ENCODE measurements around the gene SMIM15.
"Not testable (repeated sequence)": the region's sequence is repeated elsewhere in the genome, so short reads cannot be mapped to it uniquely, and the experiment has no call there.

The SMIM15 gene, protein sequence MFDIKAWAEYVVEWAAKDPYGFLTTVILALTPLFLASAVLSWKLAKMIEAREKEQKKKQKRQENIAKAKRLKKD

DNA sequence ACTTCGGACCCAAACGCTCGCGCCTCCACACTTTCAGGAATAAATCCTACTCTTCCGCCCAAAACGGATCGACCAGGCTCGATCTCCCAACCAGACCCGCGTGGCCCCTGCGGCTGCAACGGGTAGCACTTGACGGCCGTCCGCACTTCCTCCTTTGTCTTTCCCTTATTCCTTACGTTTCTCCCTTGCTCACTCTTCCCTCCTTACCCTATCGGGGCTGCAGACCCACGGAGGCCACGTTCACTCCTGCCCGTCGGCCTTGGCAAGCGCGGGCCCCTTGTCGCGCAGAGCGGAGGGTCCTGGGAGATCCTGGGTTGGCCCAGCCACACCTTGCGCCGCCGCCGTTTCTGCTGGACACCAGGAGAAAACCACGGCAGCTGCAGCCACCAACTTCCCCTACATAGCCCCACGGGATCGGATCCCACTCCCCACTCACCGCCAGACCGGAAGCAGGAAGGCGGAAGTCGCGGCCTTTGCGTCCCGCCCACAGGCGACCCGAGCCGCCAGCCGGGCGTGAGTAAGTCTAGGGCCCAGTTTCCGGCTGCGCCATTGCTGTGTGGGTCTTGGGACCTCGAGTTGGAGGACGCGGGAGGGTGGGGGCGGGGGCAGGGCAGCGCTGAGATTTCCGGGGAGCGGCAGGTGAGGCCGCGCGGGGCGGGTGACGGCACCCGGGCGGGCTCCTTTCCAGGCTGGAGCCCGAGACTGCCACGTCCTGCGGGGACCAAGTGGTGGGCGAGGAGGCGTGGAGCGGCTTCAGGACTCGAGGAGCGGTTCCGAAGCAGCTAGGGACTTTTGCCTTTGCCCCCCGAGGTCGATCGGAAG lies at the start of gene SMIM15:
TSS of gene SMIM15 (minus strand) at position 459 of the 822 bp plus-strand sequence. CDS start 2,297 bp downstream, outside the sequence.
- Mint-ChIP-seq H3K4me3 (peak within 1 kb of the TSS; percentile 92), H3K27ac (ENCODE audit: low read depth) (peak within 1 kb of the TSS; percentile 98), H3K36me3 (ENCODE audit: insufficient read depth) (peaks cover 16% of the 10 kb centered on the region), H3K9me3 (no peaks in the 10 kb centered on the region), H3K4me1 (peaks cover 33% of the 10 kb centered on the region), H3K27me3 (no peaks in the 10 kb centered on the region)
- DNase-seq (ENCODE audit: low spot score in 2 of 2) (peak; percentile 50 to 56), ATAC-seq (replicated peaks; ENCODE audit: extremely low read depth, poor library complexity, severe bottlenecking) (peak; percentile 87)

DNA sequence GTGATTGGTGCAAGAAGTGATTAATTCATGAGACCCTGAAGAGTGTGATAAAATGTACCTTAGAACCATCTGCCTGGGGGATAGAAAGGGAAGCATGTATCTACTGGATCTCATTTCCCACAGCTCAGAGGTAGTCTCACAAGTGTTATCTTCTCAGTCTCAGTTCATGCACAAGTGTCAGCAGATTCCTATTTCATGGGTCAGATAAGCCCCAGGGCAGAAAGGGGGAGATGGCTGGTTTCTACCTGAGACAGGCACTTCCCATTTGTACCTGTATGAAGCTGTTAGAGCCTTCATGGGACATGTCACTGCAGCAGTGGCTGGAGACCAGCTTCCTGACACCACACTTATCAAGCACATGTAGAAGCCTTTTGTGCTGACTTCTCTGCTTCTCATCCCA lies 45.6 kb upstream of the SMIM15 start:
- no peak for DNase-seq (ENCODE audit: low spot score in 2 of 2)
- H3K4me3 Mint-ChIP-seq = no peak overlapping the region
- no peaks in the 10 kb centered on the region for H3K36me3 Mint-ChIP-seq (ENCODE audit: insufficient read depth)
- H3K27me3 Mint-ChIP-seq = peaks cover 60% of the 10 kb centered on the region
- peaks cover 13% of the 10 kb centered on the region for H3K9me3 Mint-ChIP-seq
- no peak for ATAC-seq (replicated peaks; ENCODE audit: extremely low read depth, poor library complexity, severe bottlenecking)
- no peak overlapping the region for H3K27ac Mint-ChIP-seq (ENCODE audit: low read depth)
- no peaks in the 10 kb centered on the region for H3K4me1 Mint-ChIP-seq

DNA sequence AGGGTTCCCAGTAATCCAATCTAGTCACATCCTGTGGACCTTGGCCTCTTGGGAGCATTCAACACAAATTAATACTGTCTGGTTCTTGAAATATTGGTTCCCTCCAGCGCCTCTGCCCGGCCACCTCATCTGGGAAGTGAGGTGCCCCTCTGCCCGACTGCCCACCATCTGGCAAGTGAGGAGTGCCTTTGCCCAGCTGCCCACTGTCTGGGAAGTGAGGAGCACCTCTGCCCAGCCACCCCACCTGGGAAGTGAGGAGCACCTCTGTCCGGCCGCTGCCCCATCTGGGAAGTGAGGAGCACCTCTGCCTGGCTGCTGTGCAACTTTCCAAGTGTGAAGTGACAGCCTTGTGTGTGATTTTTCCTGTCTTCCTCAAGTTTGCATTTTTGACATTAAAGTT lies 42.7 kb upstream of the SMIM15 start:
- peaks cover 59% of the 10 kb centered on the region for H3K27me3 Mint-ChIP-seq
- DNase-seq (ENCODE audit: low spot score in 2 of 2) = no peak
- no peaks in the 10 kb centered on the region for H3K4me1 Mint-ChIP-seq
- ATAC-seq (replicated peaks; ENCODE audit: extremely low read depth, poor library complexity, severe bottlenecking) = no peak
- no peak overlapping the region for H3K27ac Mint-ChIP-seq (ENCODE audit: low read depth)
- no peak overlapping the region for H3K4me3 Mint-ChIP-seq
- peaks cover 13% of the 10 kb centered on the region for H3K9me3 Mint-ChIP-seq
- no peaks in the 10 kb centered on the region for H3K36me3 Mint-ChIP-seq (ENCODE audit: insufficient read depth)

DNA sequence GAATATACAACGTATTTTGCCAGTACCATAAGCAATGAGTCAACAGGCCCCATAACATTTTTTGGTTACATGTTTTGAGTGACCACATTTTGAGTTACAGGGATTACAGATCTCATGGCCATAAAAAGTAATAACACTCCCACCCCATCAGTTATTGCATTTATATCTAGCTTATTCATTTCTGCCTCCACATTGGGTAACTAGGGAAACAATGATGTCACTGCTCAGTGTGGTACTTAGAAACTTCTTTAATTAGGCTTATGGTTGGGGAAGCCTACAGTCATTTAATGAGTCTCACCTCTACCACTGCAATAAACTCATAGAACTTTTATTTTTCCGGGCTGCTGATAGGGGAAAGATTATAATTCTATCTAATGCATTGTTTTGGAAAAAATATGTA lies 39.9 kb upstream of the SMIM15 start:
- Mint-ChIP-seq H3K4me3 (no peak overlapping the region), H3K9me3 (peaks cover 19% of the 10 kb centered on the region), H3K27ac (ENCODE audit: low read depth) (no peak overlapping the region), H3K36me3 (ENCODE audit: insufficient read depth) (no peaks in the 10 kb centered on the region), H3K4me1 (no peaks in the 10 kb centered on the region), H3K27me3 (peaks cover 60% of the 10 kb centered on the region)
- DNase-seq (ENCODE audit: low spot score in 2 of 2) (no peak), ATAC-seq (replicated peaks; ENCODE audit: extremely low read depth, poor library complexity, severe bottlenecking) (no peak)

DNA sequence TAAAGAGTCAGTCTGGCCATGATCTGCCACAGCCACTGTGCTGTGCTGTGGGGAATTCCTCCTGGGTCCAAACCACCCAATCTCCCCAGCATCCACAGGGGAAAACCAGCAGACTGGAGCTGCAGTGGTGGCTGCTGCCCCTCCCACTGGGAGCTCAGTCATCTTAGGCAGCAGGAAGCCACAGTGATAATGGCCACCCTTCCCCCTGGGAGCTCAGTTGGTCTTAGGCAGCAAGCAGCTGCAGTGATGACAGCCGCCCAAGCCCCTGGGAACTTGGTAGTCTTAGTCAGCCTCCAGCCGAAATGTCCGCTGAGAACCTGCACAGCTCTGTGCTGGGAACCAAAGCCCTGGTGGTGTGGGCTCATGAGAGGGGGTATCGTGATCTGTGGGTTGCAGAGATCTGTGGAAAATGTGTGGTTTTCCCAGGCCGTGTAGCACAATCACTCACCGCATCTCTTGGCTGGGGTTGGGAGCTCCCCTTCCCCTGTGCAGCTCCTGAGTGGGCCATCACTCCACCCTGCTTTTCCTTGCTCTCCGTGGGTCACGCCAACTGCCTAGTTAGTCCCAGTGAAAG lies 38.4 kb upstream of the SMIM15 start:
- H3K27me3 Mint-ChIP-seq = peaks cover 67% of the 10 kb centered on the region
- no peak overlapping the region for H3K4me3 Mint-ChIP-seq
- no peaks in the 10 kb centered on the region for H3K36me3 Mint-ChIP-seq (ENCODE audit: insufficient read depth)
- DNase-seq (ENCODE audit: low spot score in 2 of 2) (no peak), ATAC-seq (replicated peaks; ENCODE audit: extremely low read depth, poor library complexity, severe bottlenecking) (no peak)
- peaks cover 16% of the 10 kb centered on the region for H3K9me3 Mint-ChIP-seq
- no peaks in the 10 kb centered on the region for H3K4me1 Mint-ChIP-seq
- no peak overlapping the region for H3K27ac Mint-ChIP-seq (ENCODE audit: low read depth)

DNA sequence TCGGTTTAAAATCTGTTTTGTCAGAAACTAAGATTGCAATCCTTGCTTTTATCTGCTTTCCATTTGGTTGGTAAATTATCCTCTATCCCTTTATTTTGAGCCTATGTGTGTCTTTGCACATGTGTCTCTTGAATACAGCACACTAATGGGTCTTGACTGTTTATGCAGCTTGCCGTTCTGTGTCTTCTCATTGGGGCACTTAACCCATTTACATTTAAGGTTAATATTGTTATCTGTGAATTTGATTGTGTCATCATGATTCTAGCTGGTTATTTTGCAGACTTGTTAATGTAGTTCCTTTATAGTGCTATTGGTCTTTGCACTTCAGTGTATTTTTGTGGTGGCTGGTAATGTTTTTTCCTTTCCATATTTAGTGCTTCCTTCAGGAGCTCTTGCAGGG lies 36.3 kb upstream of the SMIM15 start:
- peaks cover 11% of the 10 kb centered on the region for H3K9me3 Mint-ChIP-seq

DNA sequence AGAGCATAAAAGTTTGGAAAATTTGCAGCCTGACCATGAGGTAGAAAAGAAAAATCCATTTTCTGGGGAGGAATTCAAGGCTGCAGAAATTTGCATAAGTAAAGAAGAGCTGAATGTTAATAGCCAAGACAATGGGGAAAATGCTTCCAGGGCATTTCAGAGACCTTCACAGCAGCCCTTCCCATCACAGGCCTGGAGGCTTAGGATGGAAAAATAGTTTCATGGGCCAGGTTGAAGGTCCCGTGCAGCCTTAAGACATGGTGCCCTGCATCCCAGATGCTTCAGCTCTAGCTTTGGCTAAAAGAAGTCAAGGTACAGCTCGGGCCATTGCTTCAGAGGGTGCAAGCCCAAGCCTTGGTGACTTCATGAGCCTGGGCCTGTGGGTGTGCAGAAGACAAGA lies 25.6 kb upstream of the SMIM15 start:
- not testable (repeated sequence) for H3K4me1 Mint-ChIP-seq; DNase-seq (ENCODE audit: low spot score in 2 of 2); H3K9me3 Mint-ChIP-seq; H3K4me3 Mint-ChIP-seq; ATAC-seq (replicated peaks; ENCODE audit: extremely low read depth, poor library complexity, severe bottlenecking); H3K27ac Mint-ChIP-seq (ENCODE audit: low read depth); H3K36me3 Mint-ChIP-seq (ENCODE audit: insufficient read depth)
- peaks cover 53% of the 10 kb centered on the region for H3K27me3 Mint-ChIP-seq

More for the DNA sequence above, 36.3 kb upstream of the SMIM15 start:
- DNase-seq (ENCODE audit: low spot score in 2 of 2) = no peak
- Mint-ChIP-seq H3K4me3 (no peak overlapping the region), H3K4me1 (no peaks in the 10 kb centered on the region), H3K36me3 (ENCODE audit: insufficient read depth) (no peaks in the 10 kb centered on the region), H3K27me3 (peaks cover 73% of the 10 kb centered on the region), H3K27ac (ENCODE audit: low read depth) (no peak overlapping the region)
- no peak for ATAC-seq (replicated peaks; ENCODE audit: extremely low read depth, poor library complexity, severe bottlenecking)

DNA sequence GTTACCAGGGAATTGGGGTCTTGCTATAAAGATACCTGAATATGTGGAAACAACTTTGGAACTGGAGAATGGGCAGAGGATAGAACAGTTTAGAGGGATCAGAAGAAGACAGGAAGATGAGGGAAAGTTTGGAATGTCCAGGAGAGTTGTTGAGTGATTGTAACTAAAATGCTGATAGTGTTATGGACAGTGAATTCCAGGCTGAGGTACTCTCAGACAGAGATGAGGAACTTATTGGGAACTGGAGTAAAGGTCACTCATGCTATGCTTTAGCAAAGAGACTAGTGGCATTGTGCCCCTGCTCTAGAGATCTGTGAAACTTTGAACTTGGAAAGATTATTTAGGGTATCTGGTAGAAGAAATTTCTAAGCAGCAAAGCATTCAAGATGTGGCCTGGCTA lies 25.1 kb upstream of the SMIM15 start:
- ATAC-seq (replicated peaks; ENCODE audit: extremely low read depth, poor library complexity, severe bottlenecking); H3K27ac Mint-ChIP-seq (ENCODE audit: low read depth); DNase-seq (ENCODE audit: low spot score in 2 of 2); H3K36me3 Mint-ChIP-seq (ENCODE audit: insufficient read depth); H3K4me1 Mint-ChIP-seq; H3K9me3 Mint-ChIP-seq; H3K4me3 Mint-ChIP-seq: not testable (repeated sequence)
- H3K27me3 Mint-ChIP-seq = peaks cover 51% of the 10 kb centered on the region

DNA sequence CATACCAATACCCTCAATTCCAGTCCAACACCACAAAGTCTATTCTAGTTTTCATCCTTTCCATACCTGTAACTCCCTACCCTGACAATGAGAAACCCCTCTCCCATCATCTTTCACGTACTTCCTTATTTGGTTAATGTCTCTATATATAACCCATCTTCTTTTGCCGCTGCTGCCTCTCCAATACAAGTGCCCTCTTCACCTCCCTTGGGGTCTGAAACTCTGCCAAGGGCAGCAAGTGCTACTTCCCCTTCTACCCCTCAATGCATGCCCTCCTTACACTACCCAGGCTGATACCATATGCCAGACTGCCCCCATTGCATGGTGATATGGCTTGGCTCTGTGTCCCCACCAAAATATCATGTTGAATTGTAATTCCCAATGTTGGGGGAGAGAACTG lies 24.4 kb upstream of the SMIM15 start:
- H3K4me3 Mint-ChIP-seq = no peak overlapping the region
- DNase-seq (ENCODE audit: low spot score in 2 of 2) = no peak
- H3K9me3 Mint-ChIP-seq = no peaks in the 10 kb centered on the region
- no peak overlapping the region for H3K27ac Mint-ChIP-seq (ENCODE audit: low read depth)
- H3K4me1 Mint-ChIP-seq = no peaks in the 10 kb centered on the region
- H3K27me3 Mint-ChIP-seq = peaks cover 43% of the 10 kb centered on the region
- no peaks in the 10 kb centered on the region for H3K36me3 Mint-ChIP-seq (ENCODE audit: insufficient read depth)
- ATAC-seq (replicated peaks; ENCODE audit: extremely low read depth, poor library complexity, severe bottlenecking) = no peak

DNA sequence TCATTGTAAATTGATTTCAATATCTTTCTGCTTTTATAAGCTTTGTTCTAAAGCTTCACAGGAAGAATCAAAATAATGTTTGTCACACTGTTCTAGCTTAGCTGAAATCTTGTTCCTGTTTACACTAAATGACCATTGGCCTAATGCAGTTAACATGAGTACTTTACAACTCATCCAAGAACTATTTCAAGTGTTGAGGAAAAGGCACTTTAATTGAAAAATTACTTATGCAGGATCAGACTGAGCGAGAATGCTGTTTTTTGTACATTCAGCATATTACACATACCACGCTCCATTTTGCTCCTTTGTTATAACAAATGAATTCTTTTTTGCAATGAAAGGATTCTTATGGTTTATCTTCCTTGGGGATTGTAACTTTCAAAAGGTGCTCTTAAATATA lies 22.4 kb upstream of the SMIM15 start:
- Mint-ChIP-seq H3K36me3 (ENCODE audit: insufficient read depth) (no peaks in the 10 kb centered on the region), H3K4me3 (no peak overlapping the region), H3K27ac (ENCODE audit: low read depth) (no peak overlapping the region), H3K27me3 (peaks cover 32% of the 10 kb centered on the region), H3K4me1 (no peaks in the 10 kb centered on the region), H3K9me3 (no peaks in the 10 kb centered on the region)
- no peak for ATAC-seq (replicated peaks; ENCODE audit: extremely low read depth, poor library complexity, severe bottlenecking)
- no peak for DNase-seq (ENCODE audit: low spot score in 2 of 2)

DNA sequence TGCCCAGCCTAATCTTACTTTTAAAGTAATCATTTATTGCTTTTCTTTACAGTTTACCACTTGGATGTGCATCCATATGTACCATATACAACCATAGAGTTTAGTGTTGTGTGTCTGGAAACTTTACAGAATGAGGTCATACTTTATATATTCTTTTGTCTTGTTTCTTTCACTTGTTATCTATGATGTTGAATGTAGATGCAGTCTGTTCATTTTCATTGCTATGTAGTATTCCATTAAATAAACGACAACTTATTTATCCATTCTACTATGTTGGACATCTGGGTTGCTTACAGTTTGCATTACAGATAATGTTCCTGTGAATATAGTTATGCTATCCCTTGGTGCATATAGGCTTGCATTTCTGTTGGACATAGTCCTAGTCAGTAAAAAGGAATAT lies 21.3 kb upstream of the SMIM15 start:
- Mint-ChIP-seq H3K9me3 (no peaks in the 10 kb centered on the region), H3K27me3 (peaks cover 28% of the 10 kb centered on the region), H3K36me3 (ENCODE audit: insufficient read depth) (no peaks in the 10 kb centered on the region), H3K27ac (ENCODE audit: low read depth) (no peak overlapping the region), H3K4me1 (no peaks in the 10 kb centered on the region), H3K4me3 (no peak overlapping the region)
- ATAC-seq (replicated peaks; ENCODE audit: extremely low read depth, poor library complexity, severe bottlenecking) (no peak), DNase-seq (ENCODE audit: low spot score in 2 of 2) (no peak)

DNA sequence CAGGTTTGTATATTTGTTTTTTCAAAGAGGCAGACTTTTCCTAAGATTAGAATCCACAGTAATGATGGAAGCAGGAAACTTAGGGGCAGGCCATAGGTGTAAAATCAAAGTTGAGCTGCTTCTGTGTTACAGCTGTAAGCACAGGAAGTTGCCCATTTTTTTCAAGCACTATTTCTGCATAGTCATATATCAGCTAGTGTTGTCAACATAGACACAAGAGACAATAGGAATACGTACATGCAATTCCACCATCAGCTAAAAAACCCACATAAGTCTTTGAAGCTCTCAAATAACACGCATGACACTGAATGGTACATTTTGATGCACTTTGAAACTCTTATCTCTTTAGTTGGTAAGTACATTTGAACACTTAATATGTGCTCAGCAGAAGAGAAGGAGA lies 20.2 kb upstream of the SMIM15 start:
- Mint-ChIP-seq H3K4me3 (no peak overlapping the region), H3K36me3 (ENCODE audit: insufficient read depth) (no peaks in the 10 kb centered on the region), H3K27ac (ENCODE audit: low read depth) (no peak overlapping the region), H3K9me3 (no peaks in the 10 kb centered on the region), H3K4me1 (no peaks in the 10 kb centered on the region), H3K27me3 (peaks cover 18% of the 10 kb centered on the region)
- DNase-seq (ENCODE audit: low spot score in 2 of 2) (no peak), ATAC-seq (replicated peaks; ENCODE audit: extremely low read depth, poor library complexity, severe bottlenecking) (no peak)

DNA sequence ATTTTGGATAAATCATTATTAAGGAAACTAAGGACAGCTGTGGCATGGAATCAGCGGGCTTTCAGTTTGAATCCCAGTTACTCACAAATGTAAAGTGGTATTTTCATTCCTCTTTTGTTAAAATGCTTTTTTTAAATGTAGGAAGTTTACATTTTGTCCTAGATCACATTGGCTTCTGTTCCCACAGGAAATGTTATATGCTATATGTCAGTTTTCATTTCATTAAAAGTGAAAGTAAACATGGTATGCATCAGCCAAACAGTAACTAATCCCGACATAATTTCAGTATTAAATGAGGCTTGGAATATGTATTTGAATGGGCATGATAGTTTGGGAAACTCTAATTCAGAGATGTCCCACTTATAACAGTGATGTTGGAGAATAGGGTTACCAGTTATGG lies 18.6 kb upstream of the SMIM15 start:
- no peak for DNase-seq (ENCODE audit: low spot score in 2 of 2)
- no peaks in the 10 kb centered on the region for H3K9me3 Mint-ChIP-seq
- H3K27me3 Mint-ChIP-seq = peaks cover 10% of the 10 kb centered on the region
- H3K27ac Mint-ChIP-seq (ENCODE audit: low read depth) = no peak overlapping the region
- no peak overlapping the region for H3K4me3 Mint-ChIP-seq
- no peaks in the 10 kb centered on the region for H3K4me1 Mint-ChIP-seq
- ATAC-seq (replicated peaks; ENCODE audit: extremely low read depth, poor library complexity, severe bottlenecking) = no peak
- H3K36me3 Mint-ChIP-seq (ENCODE audit: insufficient read depth) = no peaks in the 10 kb centered on the region
